Transverse colon (tissue), 4 donors: ENCODE data around the gene TAPT1. TPM values are rescaled to one million over a fixed set of nuclear protein-coding genes. Genes with fewer than 3 reads are reported as not detected.

ENCODE experiments used
- DNase-seq: peaks from one replicate; pipeline ENCODE4 v3.0.0-alpha.2; 2019
- H3K27ac ChIP-seq, 4 donors: fragments of 200-600 bp; sonication (generic); 2 replicates each; pipeline ENCODE4 v1.5.1; 2016 to 2018; ENCODE audit warnings: inconsistent platforms in 4 of 4
- H3K27me3 ChIP-seq: fragments of 200-600 bp; sonication (generic); 2 replicates; pipeline ENCODE4 v1.5.1; 2017; ENCODE audit warnings: inconsistent platforms
- H3K36me3 ChIP-seq, 4 donors: fragments of 200-600 bp; sonication (generic); 2 replicates each; pipeline ENCODE4 v1.5.1; 2017 to 2019; ENCODE audit warnings: inconsistent platforms in 4 of 4
- H3K4me1 ChIP-seq, 4 donors: fragments of 200-600 bp; sonication (generic); 2 replicates each; pipeline ENCODE4 v1.5.1; 2017 to 2020; ENCODE audit warnings: inconsistent platforms in 4 of 4
- H3K4me3 ChIP-seq, 4 donors: fragments of 200-600 bp; sonication (generic); 1 replicate in 1 of 4; 2 replicates in 3 of 4; pipeline versions ENCODE4 v1.5.1 to v1.6.1; 2017 to 2019; ENCODE audit warnings: inconsistent platforms in 4 of 4
- H3K9me3 ChIP-seq, 2 donors: fragments of 200-600 bp; sonication (generic); 2 replicates each; pipeline ENCODE4 v1.5.1; 2017 to 2019; ENCODE audit warnings: inconsistent platforms in 2 of 2
- EP300 ChIP-seq: sonication (generic); formaldehyde crosslinking; IDR thresholded peaks from one replicate; pipeline ENCODE4 v1.6.1; 2017; ENCODE audit warnings: antibody characterized with exemption, low read depth
- POLR2A ChIP-seq: fragments of 450-650 bp; IDR thresholded peaks from one replicate; pipeline ENCODE4 v1.6.1; 2016; ENCODE audit warnings: antibody characterized with exemption, mild to moderate bottlenecking, moderate library complexity
- POLR2AphosphoS5 ChIP-seq, 3 donors: sonication (generic); formaldehyde crosslinking; IDR thresholded peaks; one replicate each; pipeline ENCODE4 v1.6.1; 2016; ENCODE audit warnings: antibody characterized with exemption in 3 of 3
- WGBS, 2 donors: methylation state at CpG; one replicate each; pipeline ENCODE4 v1.1.5; 2018; ENCODE audit warnings: low coverage in 1 of 2; 5-methylcytosine and 5-hydroxymethylcytosine counted together
- in situ Hi-C, 4 donors: fragments of 200-750 bp; cut with MboI; loops; one replicate each; pipeline versions ENCODE4 v1.15.0 to v1.15.1; 2017; ENCODE audit warnings: low sequenced_read_pairs in 3 of 4, low pct_ligation_motif_present in 1 of 4, low pct_unique_long_range_greater_than_20kb in 1 of 4
- intact Hi-C: fragments of 100-400 bp; cut with DNase I; formaldehyde crosslinking; loops from one replicate; pipeline ENCODE4 v1.15.1; 2023; ENCODE audit warnings: low total_unique reads
- total RNA-seq, 4 donors: library from RNA; depleted of rRNA; stranded (reverse); fragments of >200 nt; gene quantifications; one replicate each; pipeline ENCODE4 v1.1.0, GENCODE V29; 2016
- TF ChIP-seq, protein P1 (sequence below), 5 experiments: fragments of 200-600 bp in 3 of 5; fragments of 450-650 bp in 2 of 5; sonication (generic) in 3 of 5; IDR thresholded peaks; 1 replicate in 2 of 5; 2 replicates in 3 of 5; pipeline ENCODE4 v1.5.1; 2016 to 2017; ENCODE audit warnings: antibody characterized with exemption in 5 of 5, inconsistent platforms in 3 of 5, mild to moderate bottlenecking in 2 of 5, moderate library complexity in 1 of 5

TAPT1 gene
- total RNA-seq, 4 donors from 2014 or later, result 21.5 to 54.6 (median 29.8) TPM

DNA sequence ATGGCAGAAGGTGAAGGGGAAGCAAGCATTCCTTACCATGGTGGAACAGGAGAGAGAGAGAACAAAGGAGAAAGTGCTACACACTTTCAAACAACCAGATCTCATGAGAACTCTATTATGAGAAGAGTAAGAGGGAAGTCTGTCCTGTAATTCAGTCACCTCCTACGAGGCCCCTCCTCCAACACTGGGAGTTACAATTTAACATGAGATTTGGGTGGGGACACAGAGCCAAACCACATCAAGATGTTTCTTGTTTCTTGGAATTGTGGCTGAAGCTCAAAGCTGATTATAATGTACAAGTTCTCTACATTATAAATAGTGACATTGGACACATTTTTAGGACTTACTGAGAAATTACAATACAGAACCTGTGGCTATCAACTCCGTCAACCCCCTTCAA lies 29.5 kb upstream of the TAPT1 start:
- intact Hi-C loops, result no loop called here
- H3K4me3 ChIP-seq, result no peak overlapping the region
- H3K36me3 ChIP-seq, result peaks cover 0 to 6% (median 0%) of the 10 kb centered on the region in 4 donors
- H3K27me3 ChIP-seq, result no peaks in the 10 kb centered on the region
- H3K9me3 ChIP-seq, result no peaks in the 10 kb centered on the region
- in situ Hi-C loops, result no loop called here
- H3K27ac ChIP-seq, result no peak overlapping the region
- H3K4me1 ChIP-seq, result peaks cover 0 to 2% (median 0%) of the 10 kb centered on the region in 4 donors
- DNase-seq, result no peak
- TF ChIP-seq POLR2A, result no peak
- TF ChIP-seq, protein P1, sequence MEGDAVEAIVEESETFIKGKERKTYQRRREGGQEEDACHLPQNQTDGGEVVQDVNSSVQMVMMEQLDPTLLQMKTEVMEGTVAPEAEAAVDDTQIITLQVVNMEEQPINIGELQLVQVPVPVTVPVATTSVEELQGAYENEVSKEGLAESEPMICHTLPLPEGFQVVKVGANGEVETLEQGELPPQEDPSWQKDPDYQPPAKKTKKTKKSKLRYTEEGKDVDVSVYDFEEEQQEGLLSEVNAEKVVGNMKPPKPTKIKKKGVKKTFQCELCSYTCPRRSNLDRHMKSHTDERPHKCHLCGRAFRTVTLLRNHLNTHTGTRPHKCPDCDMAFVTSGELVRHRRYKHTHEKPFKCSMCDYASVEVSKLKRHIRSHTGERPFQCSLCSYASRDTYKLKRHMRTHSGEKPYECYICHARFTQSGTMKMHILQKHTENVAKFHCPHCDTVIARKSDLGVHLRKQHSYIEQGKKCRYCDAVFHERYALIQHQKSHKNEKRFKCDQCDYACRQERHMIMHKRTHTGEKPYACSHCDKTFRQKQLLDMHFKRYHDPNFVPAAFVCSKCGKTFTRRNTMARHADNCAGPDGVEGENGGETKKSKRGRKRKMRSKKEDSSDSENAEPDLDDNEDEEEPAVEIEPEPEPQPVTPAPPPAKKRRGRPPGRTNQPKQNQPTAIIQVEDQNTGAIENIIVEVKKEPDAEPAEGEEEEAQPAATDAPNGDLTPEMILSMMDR (IDR thresholded peaks at IDR 0.05), result no peak
- 97 to 100% methylated on average over 2 of the region's 2 CpGs for WGBS, 2 donors

DNA sequence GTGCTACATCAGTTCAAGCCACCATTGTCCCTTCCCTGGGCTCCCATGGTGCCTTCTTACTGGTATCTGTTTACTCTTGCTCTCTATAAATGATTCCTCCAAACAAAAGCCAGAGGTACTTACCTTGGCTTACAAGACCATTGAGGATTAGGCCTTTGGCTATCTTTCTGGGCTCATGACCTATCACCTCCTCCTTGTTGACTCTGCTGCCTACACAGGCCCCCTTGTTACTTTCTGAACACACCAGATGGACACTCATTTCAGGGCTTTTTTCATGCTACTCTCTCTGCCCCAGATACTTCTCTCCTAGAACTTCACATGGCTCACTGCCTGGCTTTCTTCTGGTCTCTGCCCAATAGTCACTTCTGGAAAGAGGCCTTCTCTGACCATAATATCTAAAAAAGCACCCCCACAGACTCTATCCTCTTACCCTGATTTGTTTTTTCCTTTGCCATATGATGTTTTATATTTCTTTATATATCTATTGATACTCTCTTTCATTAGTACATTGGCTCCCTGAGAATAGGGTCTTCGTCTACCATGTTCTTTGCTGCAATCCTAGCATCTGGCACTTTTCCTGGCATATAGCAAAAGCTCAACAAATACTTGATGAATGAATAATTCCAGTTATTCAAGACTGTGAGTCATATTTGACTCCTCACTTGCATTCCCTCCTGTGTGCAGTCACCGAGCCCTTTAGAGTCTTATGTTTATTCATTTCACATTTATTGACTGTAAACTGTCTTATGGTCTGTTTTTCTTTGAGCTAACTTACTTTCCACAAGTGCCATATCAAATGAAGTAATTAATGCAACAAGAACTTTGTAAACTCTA lies 27.1 kb upstream of the TAPT1 start:
- DNase-seq, result no peak
- H3K4me1 ChIP-seq, result peaks cover 0 to 8% (median 0%) of the 10 kb centered on the region in 4 donors
- TF ChIP-seq, protein P1 (IDR thresholded peaks at IDR 0.05), result no peak
- TF ChIP-seq POLR2A (no peak), EP300 (no peak)
- intact Hi-C loops (no loop called here), in situ Hi-C loops (no loop called here)
- H3K9me3 ChIP-seq, result no peaks in the 10 kb centered on the region
- 58 to 63% methylated on average over 2 of the region's 2 CpGs for WGBS, 2 donors
- H3K4me3 ChIP-seq, result no peak overlapping the region
- no peaks in the 10 kb centered on the region for H3K27me3 ChIP-seq
- peaks cover 0 to 6% (median 0%) of the 10 kb centered on the region in 4 donors for H3K36me3 ChIP-seq
- H3K27ac ChIP-seq, result no peak overlapping the region

DNA sequence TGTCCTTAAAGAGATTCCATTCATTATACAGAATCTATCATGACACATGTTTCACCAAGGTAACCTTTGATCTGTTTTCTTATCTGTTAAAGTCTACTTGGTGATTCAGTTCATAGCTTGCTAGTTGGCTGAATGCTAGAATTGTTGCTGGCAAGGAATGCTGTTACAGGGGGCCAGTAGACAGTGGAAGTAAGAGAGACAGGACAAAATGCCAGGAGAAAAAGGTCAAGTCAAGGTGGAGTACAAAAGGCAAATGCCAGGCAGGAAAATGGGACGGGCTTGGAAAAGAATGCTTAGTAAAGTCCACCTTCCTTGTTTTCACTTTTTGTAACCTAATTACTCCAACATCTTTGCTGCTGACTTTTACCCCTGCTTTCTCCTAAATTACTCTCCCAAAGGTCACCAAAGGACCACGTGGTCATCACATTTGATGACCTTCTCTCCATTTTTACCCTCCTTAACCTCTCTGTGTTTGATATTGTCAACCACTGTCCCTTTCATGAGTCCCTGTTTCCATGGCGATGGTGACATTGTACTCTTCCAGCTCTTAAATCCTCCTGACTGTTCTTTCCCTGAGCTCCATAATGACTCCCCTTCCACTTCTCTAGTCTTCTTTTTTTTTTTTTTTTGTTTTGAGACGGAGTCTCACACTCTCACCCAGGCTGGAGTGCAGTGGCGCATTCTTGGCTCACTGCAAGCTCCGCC lies 24.5 kb upstream of the TAPT1 start:
- no peak for DNase-seq
- H3K9me3 ChIP-seq, result no peaks in the 10 kb centered on the region

DNA sequence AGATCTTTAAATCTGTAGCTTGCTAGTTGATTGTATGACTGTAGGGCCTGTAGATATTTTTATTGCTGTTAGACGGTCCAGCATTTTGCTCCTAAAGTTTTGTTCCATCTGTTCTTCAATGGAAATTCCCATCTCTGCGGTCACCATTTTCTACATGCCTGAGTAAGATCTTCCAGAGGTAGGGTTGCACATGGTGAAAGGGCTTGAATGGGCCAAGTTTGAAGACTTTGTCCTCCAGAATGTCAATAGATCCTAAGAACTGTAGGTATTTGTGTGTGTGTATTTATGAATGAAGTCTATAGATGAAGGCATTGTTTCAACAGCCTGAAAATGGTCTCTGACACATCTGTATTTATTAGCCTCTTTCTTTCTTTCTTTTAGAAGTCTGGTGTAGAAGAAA lies 22.3 kb upstream of the TAPT1 start:
- DNase-seq, result no peak
- Histone ChIP-seq H3K9me3 (no peaks in the 10 kb centered on the region), H3K27me3 (no peaks in the 10 kb centered on the region), H3K4me1 (peaks cover 0 to 8% (median 0%) of the 10 kb centered on the region in 4 donors), H3K27ac (no peak overlapping the region), H3K4me3 (no peak overlapping the region), H3K36me3 (peaks cover 0 to under 1% (median 0%) of the 10 kb centered on the region in 4 donors)
- in situ Hi-C loops, result no loop called here
- intact Hi-C loops, result no loop called here
- TF ChIP-seq EP300 (no peak), POLR2AphosphoS5 (IDR thresholded peaks at IDR 0.05) (no peak), POLR2A (no peak)
- TF ChIP-seq, protein P1 (IDR thresholded peaks at IDR 0.05), result no peak
- WGBS, 2 donors, result 95 to 100% methylated on average over 2 of the region's 2 CpGs

More for the DNA sequence above, 24.5 kb upstream of the TAPT1 start:
- WGBS, 2 donors, result 66 to 79% methylated on average over 3 to 6 of the region's 6 CpGs
- intact Hi-C loops (no loop called here), in situ Hi-C loops (no loop called here)
- H3K27ac ChIP-seq, result no peak overlapping the region
- no peaks in the 10 kb centered on the region for H3K36me3 ChIP-seq
- TF ChIP-seq POLR2AphosphoS5 (IDR thresholded peaks at IDR 0.05) (no peak), EP300 (no peak), POLR2A (no peak)
- TF ChIP-seq, protein P1 (IDR thresholded peaks at IDR 0.05), result no peak
- no peak overlapping the region for H3K4me3 ChIP-seq
- peaks cover 0 to 8% (median 0%) of the 10 kb centered on the region in 4 donors for H3K4me1 ChIP-seq
- no peaks in the 10 kb centered on the region for H3K27me3 ChIP-seq
